HG03103 (cell line): ENCODE measurements around the gene PDPK1.
"Not testable (repeated sequence)": the region's sequence is repeated elsewhere in the genome, so short reads cannot be mapped to it uniquely, and the experiment has no call there.

Source experiments
- ATAC-seq: cut with Tn5 transposase; IDR thresholded peaks from one replicate; pipeline ENCODE4 v1.9.1; 2021; ENCODE audit warnings: low read depth; ENCODE audit not compliant: unreplicated experiment

Gene PDPK1

GRCh38 chr16:2584729-2585650 lies 47.2 kb downstream of the PDPK1 start:
- ATAC-seq, result no peak

GRCh38 chr16:2585651-2586081 lies 47.8 kb downstream of the PDPK1 start:
- ATAC-seq, result no peak

GRCh38 chr16:2586241-2586640 lies 48.4 kb downstream of the PDPK1 start:
- no peak for ATAC-seq

DNA sequence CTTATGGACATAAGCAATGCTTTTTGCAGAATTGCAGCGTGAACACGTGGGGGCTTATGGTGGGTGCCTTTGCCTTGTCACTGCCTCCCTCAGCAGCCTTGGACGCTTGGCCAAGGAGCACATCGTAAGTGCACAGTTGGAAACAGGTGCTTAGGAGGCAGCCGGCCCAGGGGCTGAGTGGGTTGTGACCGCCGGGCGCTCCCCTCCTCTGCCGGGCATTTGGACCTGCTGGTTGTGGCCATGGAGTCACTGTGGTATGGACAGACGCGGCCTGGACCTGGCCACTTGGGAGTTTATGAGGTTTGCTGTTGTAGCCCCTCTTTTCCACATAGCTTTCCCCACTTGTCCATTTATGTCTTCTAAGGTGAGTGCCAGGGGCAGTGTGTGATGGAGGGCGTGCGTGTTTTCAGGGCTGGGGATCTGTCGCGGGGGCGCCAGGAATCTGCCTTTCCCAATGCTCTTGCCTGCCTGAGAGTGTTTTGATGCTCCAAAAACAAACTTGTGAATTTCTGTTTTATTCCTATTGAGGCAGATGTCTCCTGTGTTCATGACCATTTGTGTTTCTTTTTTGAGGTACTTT lies 49.2 kb downstream of the PDPK1 start:
- no peak for ATAC-seq

GRCh38 chr16:2587891-2588565 lies 50.2 kb downstream of the PDPK1 start:
- ATAC-seq, result no peak

- ATAC-seq, result no peak
Measured at GRCh38 chr16:2591476-2592240, 53.8 kb downstream of the PDPK1 start.

GRCh38 chr16:2592786-2593185 lies 55.0 kb downstream of the PDPK1 start:
- ATAC-seq, result no peak

DNA sequence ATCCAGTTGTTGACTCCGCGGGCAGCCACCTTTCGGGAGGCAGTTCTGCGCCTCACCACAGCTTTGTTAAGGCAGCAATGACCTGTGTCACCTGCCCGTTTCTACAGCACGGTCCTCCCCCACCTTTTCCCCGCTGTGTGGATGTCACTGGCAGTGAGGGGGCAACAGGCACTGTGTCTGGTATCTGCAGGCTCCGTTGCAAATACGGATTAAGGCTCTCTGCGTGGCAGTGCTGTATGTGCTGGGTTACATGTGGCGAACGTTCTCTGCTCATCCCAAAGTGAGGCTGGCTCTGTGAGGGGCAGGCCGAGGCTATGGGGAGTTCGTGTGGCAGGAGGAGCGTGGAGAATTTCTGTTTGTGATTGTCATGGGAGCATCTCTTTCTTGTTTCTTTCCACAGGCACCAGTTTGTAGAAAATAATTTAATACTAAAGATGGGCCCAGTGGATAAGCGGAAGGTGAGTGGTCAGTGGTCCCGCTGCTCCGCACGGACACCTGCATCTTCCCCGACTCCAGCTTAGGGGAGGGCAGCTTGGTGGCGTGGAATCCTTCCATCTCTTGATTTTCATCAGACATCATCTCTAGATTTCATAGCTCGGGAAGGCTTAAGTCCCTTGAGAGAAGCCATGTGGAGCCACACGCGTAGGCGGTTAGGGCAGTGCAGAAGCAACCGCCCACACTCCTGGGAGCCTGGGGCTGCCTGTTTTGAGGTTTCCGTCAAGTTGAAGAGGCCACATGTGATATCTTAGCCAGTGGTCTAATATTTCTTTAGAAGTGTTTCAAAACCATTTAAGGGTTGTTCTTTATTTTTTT lies 57.8 kb downstream of the PDPK1 start:
- no peak for ATAC-seq

GRCh38 chr16:2596747-2597559 lies 59.1 kb downstream of the PDPK1 start:
- ATAC-seq, result no peak

DNA sequence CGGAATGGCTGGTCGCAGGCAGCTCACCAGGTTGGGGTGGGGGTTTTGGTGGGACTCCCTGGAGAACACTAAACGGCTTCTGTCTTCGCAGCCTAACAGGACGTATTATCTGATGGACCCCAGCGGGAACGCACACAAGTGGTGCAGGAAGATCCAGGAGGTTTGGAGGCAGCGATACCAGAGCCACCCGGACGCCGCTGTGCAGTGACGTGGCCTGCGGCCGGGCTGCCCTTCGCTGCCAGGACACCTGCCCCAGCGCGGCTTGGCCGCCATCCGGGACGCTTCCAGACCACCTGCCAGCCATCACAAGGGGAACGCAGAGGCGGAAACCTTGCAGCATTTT lies 59.7 kb downstream of the PDPK1 start:
- ATAC-seq, result no peak

DNA sequence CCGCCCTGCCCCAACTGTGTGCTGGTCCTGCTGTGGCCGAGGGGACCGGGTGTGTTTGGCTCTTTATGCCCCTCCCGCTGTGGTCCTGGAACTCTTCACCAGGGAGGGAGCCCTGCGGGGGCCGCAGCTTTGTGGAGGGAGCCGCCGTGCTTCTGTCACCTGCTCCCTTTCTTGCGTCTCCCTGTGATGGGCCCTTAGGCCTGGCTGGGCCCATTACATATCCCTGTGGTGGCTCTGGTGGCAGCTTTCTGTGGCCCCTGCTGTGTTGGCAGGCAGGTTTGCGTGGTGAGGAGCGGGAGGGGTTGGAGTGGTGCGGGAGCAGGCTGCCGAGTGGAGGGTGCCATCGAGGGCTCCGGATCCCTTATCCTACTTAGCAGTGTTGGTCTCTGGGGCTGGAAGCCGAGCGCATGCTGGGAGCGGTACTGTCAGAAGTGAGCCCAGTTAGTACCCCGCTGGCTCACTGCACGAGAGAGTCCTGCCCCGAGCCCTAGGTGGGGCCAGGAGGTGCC lies 60.4 kb downstream of the PDPK1 start:
- ATAC-seq, result no peak

GRCh38 chr16:2598723-2599122 lies 60.9 kb downstream of the PDPK1 start:
- ATAC-seq, result no peak

- not testable (repeated sequence) for ATAC-seq
Measured at GRCh38 chr16:2599165-2599564, 61.3 kb downstream of the PDPK1 start.

DNA sequence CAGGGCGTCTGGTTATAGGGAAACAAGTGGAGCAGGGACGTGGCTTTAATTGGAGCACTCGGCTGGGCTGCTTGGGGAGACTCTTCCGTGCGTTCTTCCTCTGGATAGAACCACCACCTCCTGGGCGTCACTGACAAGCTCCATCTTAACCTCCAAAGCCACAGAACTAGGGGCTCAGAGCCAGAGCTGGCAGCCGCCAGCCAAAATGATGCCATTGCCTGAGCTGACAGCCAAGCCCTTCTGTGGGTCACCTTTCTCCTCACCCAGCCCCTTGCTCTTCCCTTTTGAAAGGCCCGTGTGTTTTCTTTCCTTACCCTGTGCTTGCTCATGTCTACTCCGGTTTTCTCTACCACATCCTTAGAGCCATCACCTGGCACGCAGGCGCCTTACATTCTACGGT lies 62.0 kb downstream of the PDPK1 start:
- not testable (repeated sequence) for ATAC-seq

DNA sequence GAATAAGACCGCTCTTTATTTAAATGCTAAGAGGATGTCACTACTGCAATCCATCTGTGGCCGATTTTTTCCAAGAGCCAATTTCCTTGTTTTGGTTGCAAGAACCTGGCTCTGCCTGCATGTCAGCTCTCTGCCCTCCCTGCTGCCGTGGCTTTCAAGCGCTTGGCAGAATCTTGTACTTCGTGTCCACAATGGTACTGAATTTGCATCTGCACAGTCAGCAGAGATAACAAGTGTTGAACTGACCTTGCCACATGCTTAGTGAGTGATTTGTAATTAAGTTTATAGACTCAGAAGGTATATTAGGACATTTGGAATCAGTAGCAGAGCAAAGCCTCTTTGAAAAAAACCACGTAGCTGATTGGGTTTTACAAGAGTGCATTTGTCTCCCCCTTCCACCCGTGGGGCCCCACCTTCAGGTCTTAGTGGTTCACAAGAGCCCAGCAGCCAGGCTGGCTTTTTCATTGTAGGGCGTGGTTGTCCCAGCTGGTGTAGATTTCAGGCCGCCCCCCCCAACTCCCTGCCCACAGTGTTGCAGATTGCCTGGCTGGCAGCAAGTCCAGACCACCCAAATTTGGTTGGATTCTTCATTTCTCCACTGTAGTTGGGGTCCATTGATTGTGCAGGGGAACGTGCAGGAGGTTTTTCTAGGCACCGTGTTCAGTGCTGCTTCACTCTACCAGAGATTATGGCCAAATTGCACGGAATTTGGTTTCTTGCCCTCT lies 63.6 kb downstream of the PDPK1 start:
- ATAC-seq, result not testable (repeated sequence)

- not testable (repeated sequence) for ATAC-seq
Measured at GRCh38 chr16:2602175-2602574, 64.4 kb downstream of the PDPK1 start.

GRCh38 chr16:2603165-2604015 lies 65.6 kb downstream of the PDPK1 start:
- peak; percentile 63 for ATAC-seq
